H1 (cell line): Measurements from ENCODE around the gene TRAP1. TPM values are rescaled to one million over a fixed set of nuclear protein-coding genes. Genes with fewer than 3 reads are reported as not detected.

ENCODE experiments used
- BCL11A ChIP-seq, 2 experiments: IDR thresholded peaks; one replicate each; pipeline ENCODE4 v1.6.1; 2011; ENCODE audit warnings: low read depth in 2 of 2, low read length in 2 of 2, mild to moderate bottlenecking in 2 of 2
- CBX5 ChIP-seq: fragments of 300-800, 300-1000 bp; sonication (generic); IDR thresholded peaks from 2 replicates; pipeline ENCODE4 v1.7.1; 2016; ENCODE audit warnings: antibody characterized with exemption, low read length, low read depth
- CTBP2 ChIP-seq: IDR thresholded peaks from 2 replicates; pipeline ENCODE4 v1.7.0; 2011; ENCODE audit warnings: borderline replicate concordance, mild to moderate bottlenecking, moderate library complexity, mixed read lengths, low read length; ENCODE audit not compliant: insufficient read depth, insufficient read length
- GTF2F1 ChIP-seq: IDR thresholded peaks from 2 replicates; pipeline ENCODE4 v1.6.1; 2012; ENCODE audit warnings: low read depth, low read length, improper control_type of control experiment, borderline replicate concordance
- KDM1A ChIP-seq: fragments of 200-600, 300-600 bp; sonication (generic); IDR thresholded peaks from 2 replicates; pipeline ENCODE4 v1.7.1; 2016; ENCODE audit warnings: mild to moderate bottlenecking, low read length, borderline replicate concordance
- NRF1 ChIP-seq: IDR thresholded peaks from 2 replicates; pipeline ENCODE4 v1.6.1; 2011; ENCODE audit warnings: mild to moderate bottlenecking, low read depth, low read length, improper control_type of control experiment
- RFX5 ChIP-seq: IDR thresholded peaks from 2 replicates; pipeline ENCODE4 v1.6.1; 2011; ENCODE audit warnings: low read depth, low read length, improper control_type of control experiment, borderline replicate concordance
- SP1 ChIP-seq: IDR thresholded peaks from 2 replicates; pipeline ENCODE4 v1.6.1; 2011; ENCODE audit warnings: low read depth, low read length
- polyA plus RNA-seq, 7 experiments: library from polyadenylated mRNA; depleted of rRNA in 3 of 7; stranded (reverse) in 5 of 7; unstranded in 2 of 7; fragments of >200 nt in 5 of 7; fragments of 200-250 nt in 2 of 7; gene quantifications; 1 replicate in 5 of 7; 2 replicates in 1 of 7; 4 replicates in 1 of 7; pipeline versions ENCODE4 v1.2.1 to v1.2.3, GENCODE V29; 2011 to 2013; ENCODE audit warnings: missing spikeins in 2 of 7, mixed read lengths in 2 of 7
- total RNA-seq: library from RNA; stranded (reverse); fragmentation: NEBNext Ultra II Directional; extraction: Animal tissue kit (Norgen Biotek cat#: 25700); gene quantifications from 2 replicates; pipeline ENCODE4 v1.2.1, GENCODE V29; 2021
- TF ChIP-seq, protein P1 (sequence below): fragments of 300-600 bp; sonication (generic); IDR thresholded peaks from 2 replicates; pipeline ENCODE4 v1.7.1; 2012; ENCODE audit warnings: low read length, moderate library complexity, mild to moderate bottlenecking, inconsistent platforms; ENCODE audit not compliant: insufficient replicate concordance
- TF ChIP-seq, protein P2 (sequence below): IDR thresholded peaks from 2 replicates; pipeline ENCODE4 v1.6.1; 2012; ENCODE audit warnings: low read length, inconsistent platforms

TRAP1 gene
- total and polyA plus RNA-seq, 2 of the 8 experiments (the other 6 are each of a cell fraction or from before 2014, with no cell fraction given), result 215 to 283 TPM

DNA sequence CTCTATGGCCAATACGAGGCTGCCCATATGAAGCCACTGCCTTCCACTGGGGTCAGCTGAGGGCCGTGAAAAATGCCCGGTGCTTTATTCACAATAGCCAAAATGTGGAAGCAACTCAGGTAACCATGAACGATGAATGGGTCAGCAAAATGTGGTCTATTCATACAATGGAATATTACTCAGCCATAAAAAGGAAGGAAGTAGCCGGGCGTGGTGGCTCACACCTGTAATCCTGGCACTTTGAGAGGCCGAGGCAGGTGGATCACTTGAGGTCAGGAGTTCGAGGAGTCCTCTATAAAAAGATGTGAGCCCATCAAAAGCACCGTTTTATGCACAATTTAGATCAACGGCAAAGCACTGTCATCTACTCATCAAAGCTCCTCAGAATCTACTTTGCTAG lies 5.2 kb upstream of the TRAP1 start (continued):
- TF ChIP-seq, protein P1, sequence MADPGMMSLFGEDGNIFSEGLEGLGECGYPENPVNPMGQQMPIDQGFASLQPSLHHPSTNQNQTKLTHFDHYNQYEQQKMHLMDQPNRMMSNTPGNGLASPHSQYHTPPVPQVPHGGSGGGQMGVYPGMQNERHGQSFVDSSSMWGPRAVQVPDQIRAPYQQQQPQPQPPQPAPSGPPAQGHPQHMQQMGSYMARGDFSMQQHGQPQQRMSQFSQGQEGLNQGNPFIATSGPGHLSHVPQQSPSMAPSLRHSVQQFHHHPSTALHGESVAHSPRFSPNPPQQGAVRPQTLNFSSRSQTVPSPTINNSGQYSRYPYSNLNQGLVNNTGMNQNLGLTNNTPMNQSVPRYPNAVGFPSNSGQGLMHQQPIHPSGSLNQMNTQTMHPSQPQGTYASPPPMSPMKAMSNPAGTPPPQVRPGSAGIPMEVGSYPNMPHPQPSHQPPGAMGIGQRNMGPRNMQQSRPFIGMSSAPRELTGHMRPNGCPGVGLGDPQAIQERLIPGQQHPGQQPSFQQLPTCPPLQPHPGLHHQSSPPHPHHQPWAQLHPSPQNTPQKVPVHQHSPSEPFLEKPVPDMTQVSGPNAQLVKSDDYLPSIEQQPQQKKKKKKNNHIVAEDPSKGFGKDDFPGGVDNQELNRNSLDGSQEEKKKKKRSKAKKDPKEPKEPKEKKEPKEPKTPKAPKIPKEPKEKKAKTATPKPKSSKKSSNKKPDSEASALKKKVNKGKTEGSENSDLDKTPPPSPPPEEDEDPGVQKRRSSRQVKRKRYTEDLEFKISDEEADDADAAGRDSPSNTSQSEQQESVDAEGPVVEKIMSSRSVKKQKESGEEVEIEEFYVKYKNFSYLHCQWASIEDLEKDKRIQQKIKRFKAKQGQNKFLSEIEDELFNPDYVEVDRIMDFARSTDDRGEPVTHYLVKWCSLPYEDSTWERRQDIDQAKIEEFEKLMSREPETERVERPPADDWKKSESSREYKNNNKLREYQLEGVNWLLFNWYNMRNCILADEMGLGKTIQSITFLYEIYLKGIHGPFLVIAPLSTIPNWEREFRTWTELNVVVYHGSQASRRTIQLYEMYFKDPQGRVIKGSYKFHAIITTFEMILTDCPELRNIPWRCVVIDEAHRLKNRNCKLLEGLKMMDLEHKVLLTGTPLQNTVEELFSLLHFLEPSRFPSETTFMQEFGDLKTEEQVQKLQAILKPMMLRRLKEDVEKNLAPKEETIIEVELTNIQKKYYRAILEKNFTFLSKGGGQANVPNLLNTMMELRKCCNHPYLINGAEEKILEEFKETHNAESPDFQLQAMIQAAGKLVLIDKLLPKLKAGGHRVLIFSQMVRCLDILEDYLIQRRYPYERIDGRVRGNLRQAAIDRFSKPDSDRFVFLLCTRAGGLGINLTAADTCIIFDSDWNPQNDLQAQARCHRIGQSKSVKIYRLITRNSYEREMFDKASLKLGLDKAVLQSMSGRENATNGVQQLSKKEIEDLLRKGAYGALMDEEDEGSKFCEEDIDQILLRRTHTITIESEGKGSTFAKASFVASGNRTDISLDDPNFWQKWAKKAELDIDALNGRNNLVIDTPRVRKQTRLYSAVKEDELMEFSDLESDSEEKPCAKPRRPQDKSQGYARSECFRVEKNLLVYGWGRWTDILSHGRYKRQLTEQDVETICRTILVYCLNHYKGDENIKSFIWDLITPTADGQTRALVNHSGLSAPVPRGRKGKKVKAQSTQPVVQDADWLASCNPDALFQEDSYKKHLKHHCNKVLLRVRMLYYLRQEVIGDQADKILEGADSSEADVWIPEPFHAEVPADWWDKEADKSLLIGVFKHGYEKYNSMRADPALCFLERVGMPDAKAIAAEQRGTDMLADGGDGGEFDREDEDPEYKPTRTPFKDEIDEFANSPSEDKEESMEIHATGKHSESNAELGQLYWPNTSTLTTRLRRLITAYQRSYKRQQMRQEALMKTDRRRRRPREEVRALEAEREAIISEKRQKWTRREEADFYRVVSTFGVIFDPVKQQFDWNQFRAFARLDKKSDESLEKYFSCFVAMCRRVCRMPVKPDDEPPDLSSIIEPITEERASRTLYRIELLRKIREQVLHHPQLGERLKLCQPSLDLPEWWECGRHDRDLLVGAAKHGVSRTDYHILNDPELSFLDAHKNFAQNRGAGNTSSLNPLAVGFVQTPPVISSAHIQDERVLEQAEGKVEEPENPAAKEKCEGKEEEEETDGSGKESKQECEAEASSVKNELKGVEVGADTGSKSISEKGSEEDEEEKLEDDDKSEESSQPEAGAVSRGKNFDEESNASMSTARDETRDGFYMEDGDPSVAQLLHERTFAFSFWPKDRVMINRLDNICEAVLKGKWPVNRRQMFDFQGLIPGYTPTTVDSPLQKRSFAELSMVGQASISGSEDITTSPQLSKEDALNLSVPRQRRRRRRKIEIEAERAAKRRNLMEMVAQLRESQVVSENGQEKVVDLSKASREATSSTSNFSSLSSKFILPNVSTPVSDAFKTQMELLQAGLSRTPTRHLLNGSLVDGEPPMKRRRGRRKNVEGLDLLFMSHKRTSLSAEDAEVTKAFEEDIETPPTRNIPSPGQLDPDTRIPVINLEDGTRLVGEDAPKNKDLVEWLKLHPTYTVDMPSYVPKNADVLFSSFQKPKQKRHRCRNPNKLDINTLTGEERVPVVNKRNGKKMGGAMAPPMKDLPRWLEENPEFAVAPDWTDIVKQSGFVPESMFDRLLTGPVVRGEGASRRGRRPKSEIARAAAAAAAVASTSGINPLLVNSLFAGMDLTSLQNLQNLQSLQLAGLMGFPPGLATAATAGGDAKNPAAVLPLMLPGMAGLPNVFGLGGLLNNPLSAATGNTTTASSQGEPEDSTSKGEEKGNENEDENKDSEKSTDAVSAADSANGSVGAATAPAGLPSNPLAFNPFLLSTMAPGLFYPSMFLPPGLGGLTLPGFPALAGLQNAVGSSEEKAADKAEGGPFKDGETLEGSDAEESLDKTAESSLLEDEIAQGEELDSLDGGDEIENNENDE, result no peak
- no peak for TF ChIP-seq NRF1
- TF ChIP-seq RFX5, result no peak
- no peak for TF ChIP-seq GTF2F1
- TF ChIP-seq KDM1A, result no peak
- TF ChIP-seq CBX5, result no peak
- TF ChIP-seq CTBP2, result no peak
- no peak for TF ChIP-seq BCL11A (IDR thresholded peaks at IDR 0.05; ENCODE audit: low read depth in 2 of 2, low read length in 2 of 2)
- TF ChIP-seq SP1, result no peak
- TF ChIP-seq, protein P2, sequence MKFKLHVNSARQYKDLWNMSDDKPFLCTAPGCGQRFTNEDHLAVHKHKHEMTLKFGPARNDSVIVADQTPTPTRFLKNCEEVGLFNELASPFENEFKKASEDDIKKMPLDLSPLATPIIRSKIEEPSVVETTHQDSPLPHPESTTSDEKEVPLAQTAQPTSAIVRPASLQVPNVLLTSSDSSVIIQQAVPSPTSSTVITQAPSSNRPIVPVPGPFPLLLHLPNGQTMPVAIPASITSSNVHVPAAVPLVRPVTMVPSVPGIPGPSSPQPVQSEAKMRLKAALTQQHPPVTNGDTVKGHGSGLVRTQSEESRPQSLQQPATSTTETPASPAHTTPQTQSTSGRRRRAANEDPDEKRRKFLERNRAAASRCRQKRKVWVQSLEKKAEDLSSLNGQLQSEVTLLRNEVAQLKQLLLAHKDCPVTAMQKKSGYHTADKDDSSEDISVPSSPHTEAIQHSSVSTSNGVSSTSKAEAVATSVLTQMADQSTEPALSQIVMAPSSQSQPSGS, result no peak
